HG03354 (cell line): ENCODE measurements around the gene FLOT1.

Experiments
- ATAC-seq: cut with Tn5 transposase; IDR thresholded peaks from one replicate; pipeline ENCODE4 v1.9.1; 2021; ENCODE audit warnings: mild to moderate bottlenecking; ENCODE audit not compliant: unreplicated experiment, poor library complexity, severe bottlenecking

Gene FLOT1

DNA sequence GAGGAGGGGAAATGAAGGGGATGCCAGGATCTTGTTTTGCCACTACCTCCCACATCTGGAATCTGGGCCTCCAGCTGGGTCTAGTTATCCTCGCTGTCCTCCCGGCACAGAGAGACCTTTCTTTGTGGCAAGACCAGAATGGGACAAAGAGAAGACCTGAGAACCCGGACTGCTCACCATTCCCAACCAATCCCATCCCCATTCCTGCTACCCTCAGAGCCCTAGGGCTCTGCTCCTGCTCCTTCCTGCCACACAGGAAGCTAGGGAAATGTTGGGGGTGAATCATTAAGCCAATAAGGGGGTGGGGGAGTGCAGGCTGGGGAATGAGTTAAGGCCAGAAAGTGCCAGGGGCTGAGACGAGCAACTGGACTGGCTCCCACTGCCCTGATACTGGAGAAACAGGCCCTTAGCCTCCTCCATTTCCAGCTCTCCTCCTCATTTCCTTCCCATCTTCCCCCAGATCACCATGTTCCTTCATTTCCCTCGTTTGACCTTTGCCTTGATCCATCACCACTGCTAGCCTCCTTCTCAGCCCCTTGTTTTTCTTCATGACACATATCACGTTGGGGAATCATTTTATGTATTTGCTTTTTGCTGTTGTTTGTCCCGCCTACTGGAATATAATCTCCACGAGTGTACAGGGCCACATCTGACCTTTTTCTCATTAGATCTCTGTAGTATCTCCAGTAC lies 6.5 kb upstream of the FLOT1 start:
- no peak for ATAC-seq

DNA sequence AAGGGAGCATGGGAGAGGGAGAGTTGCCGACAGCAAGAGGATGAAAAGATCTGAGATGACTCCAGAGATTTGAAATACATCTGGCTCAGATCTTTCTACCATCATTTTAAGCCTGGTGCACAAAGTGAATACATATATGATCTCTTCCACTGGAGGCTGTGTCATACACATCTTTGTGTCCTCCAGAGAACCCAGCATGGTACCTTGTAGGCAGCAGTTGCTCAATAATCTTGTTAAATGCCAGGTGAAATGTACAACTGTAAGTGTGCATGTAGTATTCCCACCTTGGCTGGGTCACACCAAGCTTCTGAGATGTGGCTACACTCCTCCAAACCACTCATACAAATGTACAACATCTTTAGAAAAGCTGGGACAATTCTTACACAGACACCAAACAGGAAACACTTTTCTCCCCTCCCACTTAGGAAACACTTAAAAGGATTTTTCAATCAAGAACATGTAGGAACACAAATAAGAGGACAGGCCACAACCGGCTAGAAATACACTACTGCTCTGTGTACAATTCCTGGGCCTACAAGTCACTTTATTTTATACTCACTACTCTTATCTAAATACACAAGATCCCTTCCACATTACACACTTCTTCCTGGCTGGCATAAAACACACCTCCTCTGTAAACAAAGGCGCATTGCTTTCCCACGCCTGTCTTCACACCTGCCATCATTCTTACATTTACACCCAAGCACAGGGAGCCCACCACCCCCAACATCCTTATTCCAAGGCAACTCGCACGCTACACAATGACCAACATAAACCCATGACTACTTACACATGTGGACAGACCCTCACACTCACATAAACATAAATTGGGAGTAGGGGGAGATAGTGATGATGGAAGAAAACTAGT lies 5.6 kb upstream of the FLOT1 start:
- no peak for ATAC-seq

DNA sequence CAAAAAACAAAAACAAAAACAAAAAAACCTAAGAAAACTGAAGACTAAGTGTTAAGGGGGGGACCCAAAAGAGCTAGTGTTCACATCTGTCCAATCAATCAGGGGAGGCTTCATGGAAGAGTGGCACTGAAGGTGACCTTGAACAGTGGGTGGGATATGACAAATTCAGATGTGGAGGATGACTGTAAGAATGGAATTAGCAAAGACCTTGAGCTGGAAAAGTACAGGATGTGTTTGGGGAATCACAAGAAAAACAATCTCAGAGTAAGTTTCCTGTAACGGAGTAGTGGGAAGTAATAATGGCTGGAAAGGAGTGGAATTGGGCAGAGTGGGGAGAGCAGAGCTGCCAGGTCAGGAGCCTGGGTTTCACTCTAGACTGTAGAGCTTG lies 4.8 kb upstream of the FLOT1 start:
- no peak for ATAC-seq

DNA sequence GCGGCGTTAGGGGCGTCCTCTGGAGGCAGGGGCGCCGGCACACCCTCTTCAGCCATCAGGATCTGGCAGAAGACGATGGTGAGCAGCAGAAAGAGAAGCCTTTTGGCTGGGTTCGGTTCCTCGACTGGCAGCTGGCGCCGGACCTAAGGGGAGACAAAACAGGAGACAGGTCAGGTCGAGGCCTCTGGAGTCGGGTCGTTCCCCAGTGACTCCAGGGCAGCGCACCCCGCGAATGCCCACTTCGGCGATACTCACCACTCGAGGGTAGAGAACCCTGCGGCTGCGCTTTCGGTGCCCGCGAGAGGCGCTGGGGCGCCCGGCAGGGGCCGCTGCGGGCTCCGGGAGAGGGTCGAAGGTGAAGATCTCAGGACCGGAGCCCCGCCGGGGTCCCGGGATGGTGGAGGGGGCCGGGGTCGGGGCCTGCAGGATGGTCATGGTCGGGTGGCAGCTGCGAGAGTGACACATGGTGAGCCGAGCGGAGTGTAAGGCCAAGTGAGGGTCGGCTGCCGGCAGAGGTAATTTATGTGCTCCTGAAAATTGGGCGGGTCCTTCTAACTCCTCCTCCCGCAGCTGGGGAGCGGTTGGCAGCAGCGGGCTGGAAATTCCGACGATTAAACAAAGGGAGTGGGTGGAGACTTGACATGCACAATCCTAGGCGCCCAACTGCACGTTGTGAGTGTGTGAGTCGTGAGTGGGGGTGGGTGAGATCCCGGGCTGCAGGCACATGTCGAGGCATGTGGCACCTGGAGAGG lies 1.7 kb upstream of the FLOT1 start, which contains the start of gene IER3:
TSS of gene IER3 (minus strand) at position 494 of the 752 bp plus-strand sequence. CDS start at position 465, 29 bp downstream.
- ATAC-seq = no peak

DNA sequence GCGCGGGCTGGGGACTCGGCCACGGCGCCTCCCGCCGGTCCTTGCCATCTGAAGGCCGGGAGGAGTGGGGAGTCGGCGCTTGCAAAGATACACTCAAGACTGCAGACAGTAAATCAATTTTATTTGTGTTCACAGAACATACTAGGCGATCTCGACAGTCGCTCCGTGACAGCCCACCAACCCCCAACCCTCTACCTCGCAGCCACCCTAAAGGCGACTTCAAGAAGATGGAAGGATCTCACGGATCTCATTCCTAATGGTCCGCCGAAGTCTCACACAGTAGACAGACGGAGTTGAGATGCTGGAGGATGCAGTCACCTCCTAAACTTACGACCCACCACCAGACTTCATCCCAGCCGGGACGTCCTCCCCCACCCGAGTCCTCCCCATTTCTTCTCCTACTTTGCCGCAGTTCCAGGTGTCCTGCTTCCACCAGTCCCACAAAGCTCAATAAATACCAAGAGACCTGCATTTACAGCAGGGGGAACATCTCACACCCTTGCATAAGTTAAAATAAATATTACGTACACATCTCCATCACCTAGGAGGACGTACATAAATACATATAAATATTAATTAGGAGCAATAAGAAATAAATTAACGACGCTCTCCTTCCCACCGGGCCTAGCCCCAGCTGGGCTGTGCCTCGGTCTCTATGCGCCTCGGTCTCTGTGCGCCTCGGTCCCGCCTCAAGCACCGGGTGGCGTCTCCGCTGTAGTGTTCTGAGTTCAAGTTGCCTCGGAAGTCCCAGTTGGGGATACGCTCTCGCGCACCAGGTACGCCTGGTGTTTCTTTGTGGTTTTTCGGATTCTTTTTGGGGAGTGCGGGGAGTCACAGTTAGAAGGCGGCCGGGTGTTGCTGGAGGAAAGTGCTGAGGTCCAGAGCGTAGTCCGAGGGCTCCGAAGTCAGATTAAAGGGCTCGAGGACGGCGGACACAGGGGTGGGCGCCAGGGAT lies 889 bp upstream of the FLOT1 start:
- peak; percentile 17 for ATAC-seq

DNA sequence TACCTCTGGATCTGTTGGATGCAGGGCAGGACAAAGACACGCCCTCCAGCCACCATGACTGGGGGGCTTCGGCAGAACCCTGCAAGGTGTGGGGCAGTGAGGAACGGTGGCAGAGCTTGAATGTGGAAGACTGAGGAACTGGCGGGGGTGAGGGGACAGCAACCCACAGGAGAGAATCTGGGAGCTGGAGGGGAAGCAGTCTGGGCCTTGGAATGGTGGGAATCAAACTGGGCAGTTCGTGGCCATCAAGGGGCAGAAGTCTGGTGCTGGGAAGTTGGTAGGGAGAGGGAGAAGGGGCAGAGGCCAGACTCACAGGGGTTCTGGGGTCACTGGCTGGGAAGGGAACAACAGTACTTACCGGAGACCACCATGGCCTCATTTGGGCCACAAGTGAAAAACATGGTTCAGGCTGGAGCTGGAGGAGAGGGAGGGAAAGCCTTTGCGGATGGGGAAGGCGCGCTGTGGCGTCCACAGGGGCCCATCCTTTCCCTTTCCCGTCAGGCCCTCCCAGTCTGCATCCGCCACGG lies 635 bp downstream of the FLOT1 start:
- no peak for ATAC-seq

DNA sequence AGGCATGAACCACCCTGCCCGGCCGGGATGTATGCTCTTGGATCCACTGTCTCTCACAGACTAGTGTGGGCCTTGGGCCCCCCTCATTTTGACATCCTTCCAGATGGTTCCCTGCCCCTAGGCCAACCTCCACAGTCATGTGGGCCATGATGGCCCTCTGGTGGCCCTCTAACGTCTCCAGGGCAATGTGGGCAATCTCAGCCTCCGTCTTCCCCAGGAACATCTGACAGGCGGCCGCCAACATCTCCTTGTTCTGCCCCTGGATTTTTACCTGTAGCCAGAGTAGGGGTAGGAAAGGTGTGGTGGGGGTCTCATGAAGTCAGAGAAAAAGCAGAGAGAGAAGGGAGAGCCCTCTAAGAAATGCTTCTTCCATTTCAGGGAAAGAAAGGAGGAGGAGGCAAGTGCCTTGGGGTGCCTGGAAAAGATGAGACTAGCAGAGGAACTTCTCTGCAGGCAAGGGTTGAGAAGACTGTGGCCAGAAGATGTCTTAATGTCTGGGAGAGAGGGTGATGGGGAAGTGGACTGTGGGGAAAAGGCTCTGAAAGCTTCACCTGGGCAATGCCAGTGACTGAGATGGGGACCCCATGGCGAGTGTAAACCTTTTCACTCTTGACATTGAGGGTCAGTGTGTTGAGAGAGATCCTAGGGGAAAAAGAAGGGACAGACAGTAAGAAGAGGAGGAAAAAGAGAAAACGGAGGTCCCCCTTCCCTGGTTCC lies 1.3 kb downstream of the FLOT1 start:
- no peak for ATAC-seq

DNA sequence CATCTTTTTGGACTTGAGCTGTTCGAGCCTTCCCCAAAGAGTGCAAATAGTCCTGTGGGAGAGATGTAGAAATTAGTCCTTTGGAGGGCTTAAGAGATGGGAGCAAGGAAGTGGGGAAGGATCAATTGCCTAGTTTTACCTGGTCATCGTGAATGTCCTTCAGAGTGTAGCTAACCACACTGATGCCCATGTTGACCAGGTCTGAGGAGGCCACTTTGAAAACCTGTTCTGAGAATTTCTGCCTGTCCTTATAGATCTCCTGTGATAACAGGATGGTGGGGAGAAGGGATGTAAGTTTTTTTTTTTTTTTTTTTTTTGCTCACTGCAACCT lies 2.0 kb downstream of the FLOT1 start:
- no peak for ATAC-seq

DNA sequence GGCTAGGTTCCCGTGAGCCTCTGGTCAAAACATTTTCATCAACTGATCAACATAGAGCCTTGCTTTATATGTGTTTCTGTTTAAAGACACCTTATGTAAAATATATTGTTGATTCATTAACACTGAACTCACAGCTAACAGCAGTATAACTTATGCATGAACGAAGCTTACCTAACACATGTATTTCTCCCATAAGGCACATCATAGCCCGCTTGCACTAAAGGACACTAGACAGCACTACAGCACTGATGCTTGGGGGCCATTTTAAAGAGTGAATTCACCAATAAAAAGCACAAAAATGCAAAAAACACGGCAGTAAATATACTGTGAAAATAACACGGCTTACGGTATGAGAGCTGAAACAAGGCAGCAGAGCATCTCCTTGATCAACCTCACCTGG lies 4.0 kb downstream of the FLOT1 start:
- ATAC-seq = no peak

DNA sequence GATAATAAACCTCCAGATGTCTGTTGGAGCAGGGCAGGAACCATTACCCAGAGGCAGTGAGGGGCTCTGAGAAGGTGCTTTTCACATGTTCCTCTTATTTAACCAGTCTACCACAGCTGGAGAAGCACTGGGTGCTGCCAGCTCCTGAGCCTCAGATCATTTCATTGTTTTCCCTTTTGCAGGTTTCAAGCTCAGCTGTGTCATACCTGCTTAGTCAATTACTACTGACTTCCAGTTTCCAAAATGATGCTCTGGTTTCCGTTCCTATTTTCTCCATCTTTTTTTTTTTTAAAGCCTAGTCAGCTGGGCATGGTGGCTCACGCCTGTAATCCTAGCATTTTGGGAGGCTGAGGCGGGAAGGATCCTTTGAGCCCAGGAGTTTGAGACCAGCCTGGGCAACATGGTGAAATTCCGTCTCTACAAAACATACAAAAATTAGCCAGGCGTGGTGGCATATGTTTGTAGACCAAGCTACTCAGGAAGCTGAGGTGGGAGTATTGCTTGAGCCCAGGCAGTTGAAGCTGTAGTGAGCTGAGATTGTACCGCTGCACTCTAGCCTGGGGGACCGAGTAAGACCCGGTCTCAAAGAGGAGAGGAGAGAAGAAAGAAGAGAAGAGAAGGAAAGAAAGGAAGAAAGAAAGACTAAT lies 6.7 kb downstream of the FLOT1 start:
- no peak for ATAC-seq

DNA sequence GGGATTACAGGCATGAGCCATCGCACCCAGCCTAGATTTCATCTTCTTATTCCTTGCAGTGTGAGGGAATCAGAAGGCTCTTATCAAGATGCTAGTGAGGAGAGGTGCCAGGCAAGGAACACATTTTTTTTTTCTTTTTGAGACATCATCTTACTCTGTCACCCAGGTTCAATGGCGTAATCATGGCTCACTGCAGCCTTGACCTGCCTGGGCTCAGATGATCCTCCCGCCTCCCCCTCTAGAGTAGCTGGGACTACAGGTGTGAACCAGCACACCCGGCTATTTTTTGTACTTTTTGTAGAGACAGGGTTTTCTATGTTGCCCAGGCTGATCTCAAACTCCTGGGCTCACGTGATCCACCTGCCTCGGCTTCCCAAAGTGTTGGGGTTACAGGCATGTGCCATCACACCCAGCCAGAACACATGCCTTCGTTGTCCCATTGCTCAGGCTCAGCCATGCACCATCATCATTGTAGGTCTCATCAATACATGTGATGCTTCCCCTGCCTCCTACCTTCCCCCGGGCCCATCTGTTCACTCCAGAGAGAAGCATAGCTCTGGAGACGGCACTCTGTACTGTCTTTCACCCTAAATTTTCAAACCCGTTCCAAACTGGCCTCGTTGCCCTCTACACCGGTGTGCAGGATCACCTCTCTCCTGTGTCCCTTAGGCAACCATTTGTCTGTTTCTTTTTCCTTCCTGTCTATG lies 10.1 kb downstream of the FLOT1 start:
- ATAC-seq = no peak

DNA sequence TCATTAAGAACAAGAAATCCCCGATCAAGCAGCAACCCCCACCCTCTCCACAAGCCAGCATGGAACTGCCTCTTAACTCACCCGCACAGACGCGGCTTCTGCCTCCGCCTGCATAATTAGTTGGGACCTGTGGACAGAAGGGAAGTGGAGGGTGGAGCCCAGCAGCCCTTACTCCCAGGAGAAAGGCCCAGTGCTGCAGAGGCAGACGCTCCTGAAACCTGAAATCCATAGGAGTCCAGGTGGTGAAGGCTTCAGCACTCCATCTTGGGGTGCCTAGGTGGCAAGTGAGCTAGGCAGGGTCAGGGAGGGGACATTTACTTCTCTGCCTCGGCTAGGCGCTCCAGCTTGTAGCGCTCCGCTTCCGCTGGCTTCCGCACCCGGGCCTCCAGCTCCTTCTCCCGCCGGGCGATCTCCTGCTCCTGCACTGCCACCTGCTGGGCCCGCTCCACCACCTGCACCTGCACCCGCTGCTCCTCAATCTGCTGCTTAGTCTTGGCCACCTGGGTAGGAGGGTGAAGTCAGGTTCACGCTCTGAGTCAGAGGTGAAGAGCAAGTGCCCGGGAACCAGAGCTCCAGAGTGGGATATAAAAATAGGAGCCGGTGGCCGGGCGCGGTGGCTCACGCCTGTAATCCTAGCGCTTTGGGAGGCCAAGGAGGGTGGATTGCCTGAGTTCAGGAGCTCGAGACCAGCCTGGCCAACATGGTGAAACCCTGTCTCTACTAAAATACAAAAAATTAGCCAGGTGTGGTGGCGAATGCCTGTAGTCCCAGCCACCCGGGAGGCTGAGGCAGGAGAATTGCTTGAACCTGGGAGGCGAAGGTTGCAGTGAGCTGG lies 11.7 kb downstream of the FLOT1 start:
- peak; percentile 77 for ATAC-seq

DNA sequence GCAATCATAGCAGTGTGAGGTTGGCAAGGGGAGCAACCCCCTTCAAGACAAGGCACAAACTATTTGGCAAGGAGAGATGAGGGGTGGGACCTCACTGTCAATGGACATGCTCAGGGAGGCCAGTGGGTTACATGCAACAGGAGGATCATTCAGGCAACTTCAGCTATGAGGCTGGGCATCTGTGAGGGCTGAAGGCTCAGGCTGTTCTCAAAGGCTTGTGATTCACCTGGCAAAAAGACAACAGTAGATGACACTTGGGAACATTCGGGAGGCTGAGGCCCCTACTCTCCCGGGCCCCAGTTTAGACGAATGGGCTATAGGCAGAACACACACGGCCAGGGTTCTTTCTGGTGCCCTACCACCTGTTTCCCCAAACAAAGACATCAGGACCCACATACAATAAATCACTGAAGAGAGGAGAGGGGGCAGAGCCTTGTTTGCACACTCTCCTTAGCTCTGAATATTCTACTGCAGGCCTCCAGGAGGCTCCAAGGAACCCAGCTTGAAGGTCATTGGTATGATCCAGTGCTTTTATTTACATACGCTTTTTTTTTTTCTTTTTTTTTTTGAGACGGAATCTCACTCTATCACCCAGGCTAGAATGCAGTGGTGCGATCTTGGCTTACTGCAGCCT lies 14.4 kb downstream of the FLOT1 start:
- no peak for ATAC-seq

DNA sequence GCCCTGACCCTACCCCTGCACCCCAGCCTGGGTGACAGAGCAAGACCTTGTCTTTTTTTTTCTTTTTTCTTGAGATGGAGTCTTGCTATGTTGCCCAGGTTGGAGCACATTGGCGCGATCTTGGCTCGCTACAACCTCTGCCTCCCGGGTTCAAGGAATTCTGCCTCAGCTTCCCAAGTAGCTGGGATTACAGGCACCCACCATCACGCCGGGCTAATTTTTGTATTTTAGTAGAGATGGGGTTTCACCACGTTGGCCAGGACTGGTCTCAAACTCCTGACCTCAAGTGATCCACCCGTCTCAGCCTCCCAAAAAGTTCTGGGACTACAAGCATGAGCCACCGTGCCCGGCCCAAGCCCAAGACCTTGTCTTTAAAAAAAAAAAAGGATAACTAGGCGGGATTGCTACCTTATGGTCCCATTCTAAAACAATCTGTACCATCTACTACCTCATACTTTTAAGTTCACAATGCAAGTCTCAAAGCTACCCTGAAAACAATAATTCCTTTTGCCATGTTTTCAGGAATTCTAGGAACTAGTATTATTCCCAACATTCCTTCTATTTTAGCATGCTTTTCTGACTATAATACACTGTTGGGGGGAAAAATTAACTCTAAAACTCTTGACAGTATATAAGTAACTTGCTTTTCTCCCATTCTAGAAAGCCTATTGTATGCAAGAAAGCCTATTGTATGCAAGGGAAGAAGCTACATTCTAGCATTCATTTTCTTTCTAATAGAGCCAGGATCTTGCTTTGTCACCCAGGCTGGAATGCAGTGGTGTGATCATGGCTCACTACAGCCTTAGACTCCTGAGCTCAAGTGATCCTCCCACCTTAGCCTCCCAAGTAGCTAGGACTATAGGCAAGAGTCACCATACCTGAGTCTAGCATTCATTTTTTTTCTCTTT lies 15.7 kb downstream of the FLOT1 start:
- no peak for ATAC-seq

DNA sequence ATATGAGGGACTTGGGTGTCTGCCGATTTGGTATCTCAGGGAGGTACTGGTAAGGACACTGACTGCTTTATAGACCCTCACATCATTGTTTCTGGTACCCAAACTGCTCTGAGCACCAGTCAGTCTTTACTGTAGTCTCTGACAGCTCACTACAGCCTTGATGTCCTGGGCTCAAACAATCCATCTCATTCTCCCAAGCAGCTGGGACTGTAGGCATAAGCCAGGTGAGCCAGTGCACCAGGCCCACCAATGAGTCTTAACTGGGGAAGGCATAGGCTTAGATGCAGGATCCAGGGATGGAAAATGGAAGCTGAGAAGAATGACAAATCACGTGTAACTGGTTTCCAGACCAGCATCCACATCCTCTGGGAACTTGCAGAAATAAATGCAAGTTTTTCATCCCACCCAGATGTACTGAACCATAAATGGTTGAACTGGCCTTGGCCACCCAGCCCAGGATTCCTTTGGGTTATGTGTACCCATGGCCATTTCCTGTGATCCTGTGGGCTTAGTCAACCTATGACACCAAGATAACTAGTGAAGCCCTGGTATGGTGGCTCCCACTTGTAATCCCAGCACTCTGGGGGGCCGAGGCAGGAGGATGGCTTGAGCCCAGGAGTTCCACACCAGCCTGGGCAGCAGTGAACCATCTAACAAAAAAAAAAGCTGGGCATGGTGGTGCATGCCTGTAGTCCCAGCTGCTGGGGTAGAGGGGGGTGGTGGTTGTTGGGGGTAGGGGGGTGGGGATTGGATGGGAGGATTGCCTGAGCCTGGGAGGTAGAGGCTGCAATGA lies 16.6 kb downstream of the FLOT1 start:
- no peak for ATAC-seq
